Fibroblast of pulmonary artery (primary cell): ENCODE data around the gene LCAT.

Experiments
- DNase-seq: peaks from one replicate; pipeline ENCODE4 v3.0.0-alpha.2; 2010; ENCODE audit warnings: low read depth
- H3K4me3 ChIP-seq: replicated peaks from 2 replicates; pipeline ENCODE4 v1.5.1; 2011; ENCODE audit warnings: low read depth, mild to moderate bottlenecking, control low read depth, low read length, moderate library complexity
- CTCF ChIP-seq: IDR thresholded peaks from 2 replicates; pipeline ENCODE4 v1.5.1; 2011; ENCODE audit warnings: mild to moderate bottlenecking, control low read depth, low read length, inconsistent platforms; ENCODE audit errors: missing control alignments

Gene LCAT

DNA sequence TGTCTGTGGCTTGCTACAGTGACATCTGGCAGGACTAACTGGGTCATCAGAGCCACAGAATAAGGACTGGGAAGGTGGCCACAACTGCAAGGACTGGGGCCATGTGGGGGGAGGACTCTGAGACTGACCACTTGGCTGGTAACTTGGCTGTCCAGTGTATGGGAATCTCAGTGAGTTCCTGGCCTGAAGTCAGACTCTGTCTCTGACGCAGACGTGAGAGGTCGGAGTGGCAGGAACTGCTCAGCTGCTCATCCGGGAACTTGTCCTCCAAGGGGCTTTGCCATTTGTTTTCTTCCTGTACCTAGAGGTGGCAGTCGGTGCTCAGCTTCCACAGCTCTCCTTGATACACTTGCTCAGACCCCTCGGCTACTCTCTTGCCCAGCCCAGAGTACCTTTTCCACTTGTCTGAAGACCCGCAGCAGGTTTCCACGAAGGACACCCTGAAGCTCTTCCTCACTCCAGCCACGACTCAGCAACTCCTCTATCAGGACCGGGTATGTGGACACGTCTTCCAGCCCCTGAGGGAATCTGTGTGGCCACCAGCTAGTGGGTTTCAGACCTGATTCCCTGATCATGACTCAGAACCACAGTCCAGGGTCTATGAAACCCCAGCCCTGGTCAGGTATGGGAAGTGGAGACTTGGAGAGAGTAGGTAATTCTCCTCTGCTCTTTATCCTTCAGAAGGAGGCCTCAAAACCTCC lies 43.7 kb upstream of the LCAT start:
- TF ChIP-seq CTCF: no peak
- H3K4me3 ChIP-seq: no peak overlapping the region
- DNase-seq: no peak

DNA sequence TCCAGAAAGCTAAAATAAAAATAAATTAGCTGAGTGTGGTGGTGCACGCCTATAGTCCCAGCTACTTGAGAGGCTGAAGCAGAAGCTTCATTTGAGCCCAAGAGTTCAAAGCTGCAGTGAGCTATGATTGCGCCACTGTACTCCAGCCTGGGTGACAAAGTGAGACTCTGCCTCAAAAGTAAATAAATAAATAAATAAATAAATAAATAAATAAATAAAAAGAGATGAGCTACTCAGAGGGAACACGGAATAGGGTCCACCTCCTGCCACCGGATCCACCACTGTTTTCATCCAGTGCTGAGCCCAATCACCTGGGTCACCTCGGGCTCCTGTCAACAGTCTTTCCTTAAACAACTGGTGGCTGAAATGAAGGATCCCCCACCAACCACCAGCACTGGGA lies 43.0 kb upstream of the LCAT start:
- TF ChIP-seq CTCF: no peak
- no peak for DNase-seq
- H3K4me3 ChIP-seq: no peak overlapping the region

GRCh38 chr16:67982011-67982696 lies 38.2 kb upstream of the LCAT start:
- no peak overlapping the region for H3K4me3 ChIP-seq
- TF ChIP-seq CTCF: no peak
- DNase-seq: no peak

DNA sequence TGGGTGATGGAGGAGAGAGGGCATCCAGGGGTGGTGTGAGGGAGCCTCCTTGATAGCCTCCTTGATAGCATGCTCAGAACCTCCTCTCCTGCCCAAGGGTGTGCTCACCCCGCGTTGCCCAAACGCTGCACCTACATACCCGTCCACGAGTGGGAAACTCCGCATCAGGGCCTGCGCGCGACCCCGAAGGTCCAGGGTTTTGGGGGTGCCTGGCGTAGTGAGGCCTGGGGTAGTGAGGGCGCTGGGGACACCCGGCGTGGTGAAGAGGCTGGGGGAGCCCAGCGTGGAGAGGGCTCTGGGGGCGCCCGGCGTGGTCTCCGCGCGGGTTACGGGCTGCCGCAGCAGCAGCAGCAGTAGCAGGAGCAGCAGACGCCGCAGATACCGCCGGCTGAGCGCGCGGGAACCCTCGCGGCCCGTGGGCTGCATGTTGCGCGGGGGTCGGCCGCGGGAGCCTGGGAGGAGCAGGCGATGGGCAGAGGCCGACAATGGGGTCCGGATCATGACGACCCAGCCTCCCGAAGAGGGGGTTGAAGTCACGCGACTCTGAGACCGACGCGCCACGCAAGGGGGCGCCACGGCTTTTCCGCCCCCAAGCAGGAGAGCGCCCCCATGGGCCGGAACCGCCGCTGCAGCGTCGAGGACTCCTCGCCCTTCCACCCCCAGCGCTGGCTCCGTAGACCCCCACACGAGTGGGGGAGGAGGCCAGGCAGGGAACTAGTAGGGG lies 36.2 kb upstream of the LCAT start, which contains the start of gene DPEP3:
Gene DPEP3 (minus strand): TSS at position 545 of the 724 bp plus-strand sequence. CDS start 119 bp downstream, at position 426.
- no peak within 1 kb of the TSS for H3K4me3 ChIP-seq
- DNase-seq: no peak
- peak; percentile 33 for TF ChIP-seq CTCF

- no peak for TF ChIP-seq CTCF
- no peak overlapping the region for H3K4me3 ChIP-seq
- no peak for DNase-seq
Observed at GRCh38 chr16:67977469-67978227, 33.7 kb upstream of the LCAT start.

GRCh38 chr16:67977005-67977404 lies 33.1 kb upstream of the LCAT start:
- no peak for DNase-seq
- no peak overlapping the region for H3K4me3 ChIP-seq
- no peak for TF ChIP-seq CTCF
